Measurements from ENCODE around the gene RAPGEF6.

DNA sequence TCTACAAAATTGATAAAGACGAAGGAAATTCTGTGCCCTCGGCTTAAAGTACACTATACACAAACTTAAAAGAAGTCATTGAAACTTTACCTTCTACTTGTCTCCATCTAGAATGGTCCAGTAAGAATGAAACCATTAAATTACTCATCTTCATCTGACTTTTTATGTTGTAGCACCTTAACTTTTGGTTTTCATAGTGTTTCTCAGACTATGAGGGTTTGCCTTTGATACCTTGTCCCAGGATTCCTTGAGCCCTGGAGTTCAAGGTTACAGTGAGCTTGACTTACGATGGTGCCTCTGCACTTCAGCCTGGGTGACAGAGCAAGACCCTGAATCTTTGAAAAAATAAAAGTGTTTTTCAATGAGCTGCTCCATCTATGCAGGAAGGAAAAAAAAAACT, 239.0 kb downstream of the RAPGEF6 start:
- TF ChIP-seq, protein P1, sequence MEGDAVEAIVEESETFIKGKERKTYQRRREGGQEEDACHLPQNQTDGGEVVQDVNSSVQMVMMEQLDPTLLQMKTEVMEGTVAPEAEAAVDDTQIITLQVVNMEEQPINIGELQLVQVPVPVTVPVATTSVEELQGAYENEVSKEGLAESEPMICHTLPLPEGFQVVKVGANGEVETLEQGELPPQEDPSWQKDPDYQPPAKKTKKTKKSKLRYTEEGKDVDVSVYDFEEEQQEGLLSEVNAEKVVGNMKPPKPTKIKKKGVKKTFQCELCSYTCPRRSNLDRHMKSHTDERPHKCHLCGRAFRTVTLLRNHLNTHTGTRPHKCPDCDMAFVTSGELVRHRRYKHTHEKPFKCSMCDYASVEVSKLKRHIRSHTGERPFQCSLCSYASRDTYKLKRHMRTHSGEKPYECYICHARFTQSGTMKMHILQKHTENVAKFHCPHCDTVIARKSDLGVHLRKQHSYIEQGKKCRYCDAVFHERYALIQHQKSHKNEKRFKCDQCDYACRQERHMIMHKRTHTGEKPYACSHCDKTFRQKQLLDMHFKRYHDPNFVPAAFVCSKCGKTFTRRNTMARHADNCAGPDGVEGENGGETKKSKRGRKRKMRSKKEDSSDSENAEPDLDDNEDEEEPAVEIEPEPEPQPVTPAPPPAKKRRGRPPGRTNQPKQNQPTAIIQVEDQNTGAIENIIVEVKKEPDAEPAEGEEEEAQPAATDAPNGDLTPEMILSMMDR (IDR thresholded peaks at IDR 0.05; ENCODE audit: borderline replicate concordance, extremely low read depth, low read length, poor library complexity, severe bottlenecking) = no peak
- TF ChIP-seq EZH2 (IDR thresholded peaks at IDR 0.05; ENCODE audit: borderline replicate concordance, low read depth, low read length, severe bottlenecking) = no peak

Data from DND-41 (cell line).